HG03175 (cell line): ENCODE measurements around the gene SAGE1.
"Not testable (repeated sequence)": the region's sequence is repeated elsewhere in the genome, so short reads cannot be mapped to it uniquely, and the experiment has no call there.

Experiments used
- ATAC-seq: cut with Tn5 transposase; IDR thresholded peaks from one replicate; pipeline ENCODE4 v1.9.1; 2021; ENCODE audit warnings: mild to moderate bottlenecking, moderate library complexity; ENCODE audit not compliant: unreplicated experiment

The SAGE1 gene

GRCh38 chrX:135893294-135893817 is at the start of gene SAGE1, which contains the start of gene CT45A10:
Gene SAGE1 (plus strand): TSS chrX:135893716. CDS start chrX:135896243, 2,527 bp downstream.
Gene CT45A10 (minus strand): TSS chrX:135893444. CDS start chrX:135885344, 8,100 bp downstream.
- ATAC-seq, result no peak

GRCh38 chrX:135854438-135854837 is 39.1 kb upstream of the SAGE1 start, which contains the start of gene CT45A8:
Gene CT45A8 (minus strand): TSS chrX:135854538. CDS start chrX:135850783, 3,755 bp downstream.
- ATAC-seq, result not testable (repeated sequence)

- ATAC-seq, result not testable (repeated sequence)
These were observed 21.8 kb upstream of the SAGE1 start, which contains the start of gene CT45A9 for GRCh38 chrX:135871712-135872111. Gene CT45A9 (minus strand): TSS chrX:135871812. CDS start chrX:135868061, 3,751 bp downstream.

- ATAC-seq, result not testable (repeated sequence)
These were observed 10.8 kb upstream of the SAGE1 start for GRCh38 chrX:135882741-135883140.

- not testable (repeated sequence) for ATAC-seq
These were observed 5.3 kb upstream of the SAGE1 start for GRCh38 chrX:135888230-135888629.

- not testable (repeated sequence) for ATAC-seq
These were observed 4.5 kb upstream of the SAGE1 start for GRCh38 chrX:135888976-135889375.

GRCh38 chrX:135890087-135890585 is 3.4 kb upstream of the SAGE1 start:
- no peak for ATAC-seq

- ATAC-seq, result no peak
These were observed 735 bp upstream of the SAGE1 start for GRCh38 chrX:135892781-135893180.

- ATAC-seq, result no peak
These were observed 16.7 kb downstream of the SAGE1 start for GRCh38 chrX:135910251-135910650.

- ATAC-seq, result no peak
These were observed 20.9 kb downstream of the SAGE1 start for GRCh38 chrX:135914404-135914803.

- not testable (repeated sequence) for ATAC-seq
These were observed 27.0 kb downstream of the SAGE1 start for GRCh38 chrX:135920516-135920915.

GRCh38 chrX:135923353-135923752 is 29.8 kb downstream of the SAGE1 start:
- no peak for ATAC-seq

- no peak for ATAC-seq
These were observed 34.4 kb downstream of the SAGE1 start for GRCh38 chrX:135927897-135928296.

GRCh38 chrX:135931644-135932487 is 38.4 kb downstream of the SAGE1 start:
- ATAC-seq, result no peak

- ATAC-seq, result no peak
These were observed 51.0 kb downstream of the SAGE1 start for GRCh38 chrX:135944486-135944885.

GRCh38 chrX:135951291-135951690 is 57.8 kb downstream of the SAGE1 start:
- ATAC-seq, result no peak
